IPS-18a (cell line): ENCODE results near the gene ECPAS.
"Not testable (repeated sequence)": the region's sequence is repeated elsewhere in the genome, so short reads cannot be mapped to it uniquely, and the experiment has no call there.

Experiments
- H3K27ac ChIP-seq: one replicate; pipeline ENCODE4 v1.5.1; 2013; ENCODE audit warnings: low read length
- H3K27me3 ChIP-seq: one replicate; pipeline ENCODE4 v1.6.1; 2013; ENCODE audit warnings: mild to moderate bottlenecking, low read length; ENCODE audit not compliant: control insufficient read depth, insufficient read depth
- H3K36me3 ChIP-seq: one replicate; pipeline ENCODE4 v1.6.1; 2013; ENCODE audit warnings: low read depth, low read length; ENCODE audit not compliant: control insufficient read depth
- H3K4me1 ChIP-seq: one replicate; pipeline ENCODE4 v1.6.1; 2013; ENCODE audit warnings: low read depth, low read length; ENCODE audit not compliant: control insufficient read depth
- H3K4me3 ChIP-seq: one replicate; pipeline ENCODE4 v1.5.1; 2013; ENCODE audit warnings: low read length
- H3K9ac ChIP-seq: one replicate; pipeline ENCODE4 v1.6.1; 2013; ENCODE audit warnings: mild to moderate bottlenecking, low read length, moderate library complexity
- H3K9me3 ChIP-seq: one replicate; pipeline ENCODE4 v1.6.1; 2013; ENCODE audit warnings: low read depth, low read length; ENCODE audit not compliant: control insufficient read depth

ECPAS gene

GRCh38 chr9:111467778-111468367, 16.3 kb downstream of the ECPAS start:
- Histone ChIP-seq H3K4me3 (no peak overlapping the region), H3K27ac (no peak overlapping the region), H3K9me3 (no peaks in the 10 kb centered on the region), H3K27me3 (no peaks in the 10 kb centered on the region), H3K36me3 (no peaks in the 10 kb centered on the region), H3K9ac (no peak overlapping the region), H3K4me1 (peaks cover 15% of the 10 kb centered on the region)

DNA sequence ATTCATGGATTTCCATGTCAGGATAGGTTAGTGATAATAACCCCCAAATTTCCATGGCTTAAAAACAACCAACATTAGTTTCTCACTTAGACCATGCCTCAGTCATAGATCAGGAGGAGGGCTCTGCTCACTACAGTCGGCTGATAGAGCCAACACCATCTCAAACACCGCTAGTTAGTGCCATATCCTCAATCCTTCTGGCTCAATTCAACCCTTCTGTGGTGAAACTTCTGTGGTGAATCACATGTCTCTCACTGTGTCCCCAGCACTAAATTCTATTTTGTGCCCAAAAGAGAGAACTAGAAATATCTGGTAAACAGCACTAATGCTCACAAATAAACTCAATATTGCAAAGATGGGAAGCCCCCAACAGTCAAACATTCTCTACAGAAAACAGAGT, 21.1 kb downstream of the ECPAS start:
- H3K4me3 ChIP-seq: no peak overlapping the region

GRCh38 chr9:111458139-111459009, 25.8 kb downstream of the ECPAS start:
- no peak overlapping the region for H3K27ac ChIP-seq
- H3K36me3 ChIP-seq: no peaks in the 10 kb centered on the region

More for the DNA sequence above, 21.1 kb downstream of the ECPAS start:
- Histone ChIP-seq H3K4me1 (peaks cover 8% of the 10 kb centered on the region), H3K36me3 (no peaks in the 10 kb centered on the region), H3K9me3 (peaks cover 8% of the 10 kb centered on the region), H3K27me3 (no peaks in the 10 kb centered on the region), H3K27ac (no peak overlapping the region), H3K9ac (no peak overlapping the region)

DNA sequence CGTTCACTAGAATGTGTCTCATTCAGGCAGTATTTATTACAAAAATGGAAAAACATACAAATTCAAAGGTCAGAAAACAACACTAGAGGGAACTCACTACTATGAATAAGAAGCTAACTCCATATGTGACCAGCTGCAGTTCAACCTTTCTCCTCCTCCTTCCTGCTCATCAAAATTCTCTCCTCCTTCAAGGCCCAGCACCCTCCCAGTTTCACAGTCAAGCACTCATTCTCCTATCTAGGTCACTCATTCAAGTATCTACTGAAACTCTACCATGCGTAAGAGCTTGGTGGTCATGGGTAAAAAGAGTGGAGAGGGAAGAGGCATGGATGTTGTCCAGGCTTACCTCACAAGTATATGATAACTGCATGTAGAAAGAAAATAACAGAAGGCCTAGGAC, 27.7 kb downstream of the ECPAS start:
- H3K4me3 ChIP-seq: no peak overlapping the region
- peaks cover 20% of the 10 kb centered on the region for H3K4me1 ChIP-seq
- peaks cover 2% of the 10 kb centered on the region for H3K9me3 ChIP-seq
- H3K27me3 ChIP-seq: no peaks in the 10 kb centered on the region
- H3K27ac ChIP-seq: no peak overlapping the region
- H3K9ac ChIP-seq: no peak overlapping the region
- H3K36me3 ChIP-seq: no peaks in the 10 kb centered on the region

More at GRCh38 chr9:111458139-111459009, 25.8 kb downstream of the ECPAS start:
- Histone ChIP-seq H3K4me3 (no peak overlapping the region), H3K9ac (no peak overlapping the region), H3K27me3 (no peaks in the 10 kb centered on the region), H3K4me1 (peaks cover 20% of the 10 kb centered on the region), H3K9me3 (peaks cover 8% of the 10 kb centered on the region)

- no peaks in the 10 kb centered on the region for H3K36me3 ChIP-seq
- H3K27ac ChIP-seq: no peak overlapping the region
- no peaks in the 10 kb centered on the region for H3K27me3 ChIP-seq
- no peak overlapping the region for H3K4me3 ChIP-seq
- H3K9ac ChIP-seq: no peak overlapping the region
- no peaks in the 10 kb centered on the region for H3K9me3 ChIP-seq
- peaks cover 20% of the 10 kb centered on the region for H3K4me1 ChIP-seq
Measured at GRCh38 chr9:111455638-111456037, 28.5 kb downstream of the ECPAS start.

DNA sequence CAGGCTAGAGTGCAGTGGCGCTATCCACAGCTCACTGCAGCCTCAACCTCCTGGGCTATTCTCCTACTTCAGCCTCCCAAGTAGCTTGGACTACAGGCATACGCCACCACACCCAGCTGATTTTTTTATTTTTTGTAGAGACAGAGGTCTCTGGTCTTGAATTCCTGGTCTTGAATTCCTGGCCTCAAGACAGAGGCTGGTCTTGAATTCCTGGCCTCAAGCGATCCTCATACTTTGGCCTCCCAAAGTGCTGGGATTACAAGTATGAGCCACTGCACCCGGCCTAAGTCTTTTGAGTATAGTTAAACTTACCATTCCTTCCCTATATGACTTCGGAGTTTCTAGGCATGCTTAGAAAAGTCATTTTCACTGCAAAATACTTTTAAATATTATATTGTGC, 29.4 kb downstream of the ECPAS start:
- H3K9ac ChIP-seq: no peak overlapping the region
- H3K4me1 ChIP-seq: peaks cover 20% of the 10 kb centered on the region
- H3K4me3 ChIP-seq: no peak overlapping the region
- no peaks in the 10 kb centered on the region for H3K36me3 ChIP-seq
- no peaks in the 10 kb centered on the region for H3K27me3 ChIP-seq
- no peak overlapping the region for H3K27ac ChIP-seq
- no peaks in the 10 kb centered on the region for H3K9me3 ChIP-seq

DNA sequence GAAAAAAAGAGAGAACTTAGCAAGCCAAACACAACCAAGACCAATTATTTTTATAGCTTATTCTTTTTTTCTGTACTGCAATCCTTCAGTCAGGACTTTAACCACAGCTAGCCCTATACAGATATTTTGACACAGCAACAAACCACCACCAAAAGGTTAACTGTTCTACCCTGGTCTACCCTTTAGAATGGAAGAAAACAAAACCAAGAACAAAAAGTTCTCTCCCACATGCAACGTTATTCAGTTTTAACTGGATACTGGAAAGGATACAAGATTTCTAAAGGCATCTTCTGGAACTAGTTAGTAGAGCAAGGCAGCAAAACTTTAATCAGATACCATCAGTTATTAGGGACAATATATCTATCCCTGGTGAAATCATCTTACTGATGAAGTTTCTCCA, 32.6 kb downstream of the ECPAS start:
- no peak overlapping the region for H3K27ac ChIP-seq
- peaks cover 2% of the 10 kb centered on the region for H3K36me3 ChIP-seq
- H3K9ac ChIP-seq: no peak overlapping the region
- peaks cover 5% of the 10 kb centered on the region for H3K4me1 ChIP-seq
- H3K27me3 ChIP-seq: no peaks in the 10 kb centered on the region
- no peak overlapping the region for H3K4me3 ChIP-seq
- no peaks in the 10 kb centered on the region for H3K9me3 ChIP-seq

GRCh38 chr9:111450124-111450523, 34.1 kb downstream of the ECPAS start:
- Histone ChIP-seq H3K4me3 (no peak overlapping the region), H3K4me1 (no peaks in the 10 kb centered on the region), H3K36me3 (peaks cover 6% of the 10 kb centered on the region), H3K9ac (no peak overlapping the region), H3K27ac (no peak overlapping the region), H3K27me3 (no peaks in the 10 kb centered on the region), H3K9me3 (no peaks in the 10 kb centered on the region)

GRCh38 chr9:111449705-111450104, 34.5 kb downstream of the ECPAS start:
- no peak overlapping the region for H3K9ac ChIP-seq
- H3K27ac ChIP-seq: no peak overlapping the region
- no peaks in the 10 kb centered on the region for H3K27me3 ChIP-seq
- H3K4me1 ChIP-seq: no peaks in the 10 kb centered on the region
- H3K9me3 ChIP-seq: no peaks in the 10 kb centered on the region
- H3K4me3 ChIP-seq: no peak overlapping the region
- peaks cover 6% of the 10 kb centered on the region for H3K36me3 ChIP-seq

DNA sequence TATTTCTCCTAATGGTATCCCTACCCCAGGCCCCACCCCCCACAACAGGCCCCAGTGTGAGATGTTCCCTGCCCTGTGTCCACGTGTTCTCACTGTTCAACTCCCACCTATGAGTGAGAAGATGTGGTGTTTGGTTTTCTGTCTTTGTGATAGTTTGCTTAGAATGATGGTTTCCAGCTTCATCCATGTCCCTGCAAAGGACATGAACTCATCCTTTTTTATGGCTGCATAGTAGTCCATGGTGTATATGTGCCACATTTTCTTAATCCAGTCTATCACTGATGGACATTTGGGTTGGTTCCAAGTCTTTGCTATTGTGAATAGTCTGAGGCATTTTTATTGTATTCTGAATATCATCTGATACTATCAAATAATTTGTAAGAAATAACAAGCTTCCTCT, 38.4 kb downstream of the ECPAS start:
- not testable (repeated sequence) for H3K27me3 ChIP-seq, H3K9me3 ChIP-seq, H3K9ac ChIP-seq, H3K4me3 ChIP-seq, H3K4me1 ChIP-seq, H3K27ac ChIP-seq
- peaks cover 35% of the 10 kb centered on the region for H3K36me3 ChIP-seq

GRCh38 chr9:111443454-111443853, 40.7 kb downstream of the ECPAS start:
- Histone ChIP-seq H3K4me1 (no peaks in the 10 kb centered on the region), H3K27me3 (no peaks in the 10 kb centered on the region), H3K27ac (no peak overlapping the region), H3K36me3 (peaks cover 57% of the 10 kb centered on the region), H3K4me3 (no peak overlapping the region), H3K9me3 (no peaks in the 10 kb centered on the region), H3K9ac (no peak overlapping the region)
